Measurements from ENCODE around the gene SNX15. TPM values are rescaled to one million over a fixed set of nuclear protein-coding genes. Genes with fewer than 3 reads are reported as not detected.

SNX15 gene
- total and polyA plus RNA-seq, 9 donors = 10.2 to 30.5 (median 19.9) TPM

DNA sequence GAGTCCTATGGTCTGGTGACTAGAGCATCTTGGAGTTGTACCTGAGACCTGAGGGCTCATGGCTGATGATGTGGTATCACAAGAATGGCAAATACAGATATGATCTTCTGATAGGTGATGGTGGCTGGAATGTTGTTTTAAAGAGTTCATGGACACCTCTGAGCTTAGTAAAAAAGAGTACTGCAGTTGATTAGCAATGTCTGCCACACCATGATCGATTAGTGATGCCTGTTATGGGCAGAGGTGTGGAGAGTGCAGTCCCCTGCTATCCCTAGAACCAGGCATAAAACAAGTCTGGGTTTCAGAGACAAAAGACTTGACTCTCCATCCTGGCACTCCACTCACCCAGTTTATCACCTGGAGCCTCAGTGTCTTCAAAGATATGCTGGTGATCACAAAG, 29.1 kb upstream of the SNX15 start:
- intact Hi-C loops (cut with DNase I) = no loop called here
- Histone ChIP-seq H3K4me1 (ENCODE audit: insufficient read depth) (peaks cover 5% of the 10 kb centered on the region), H3K36me3 (no peaks in the 10 kb centered on the region), H3K9me3 (no peaks in the 10 kb centered on the region), H3K4me3 (no peak overlapping the region), H3K27ac (no peak overlapping the region), H3K27me3 (no peaks in the 10 kb centered on the region)
- 81 to 92% (median 91%) methylated on average over 1 of the region's 1 CpG for WGBS, 3 donors
- TF ChIP-seq, protein P1, sequence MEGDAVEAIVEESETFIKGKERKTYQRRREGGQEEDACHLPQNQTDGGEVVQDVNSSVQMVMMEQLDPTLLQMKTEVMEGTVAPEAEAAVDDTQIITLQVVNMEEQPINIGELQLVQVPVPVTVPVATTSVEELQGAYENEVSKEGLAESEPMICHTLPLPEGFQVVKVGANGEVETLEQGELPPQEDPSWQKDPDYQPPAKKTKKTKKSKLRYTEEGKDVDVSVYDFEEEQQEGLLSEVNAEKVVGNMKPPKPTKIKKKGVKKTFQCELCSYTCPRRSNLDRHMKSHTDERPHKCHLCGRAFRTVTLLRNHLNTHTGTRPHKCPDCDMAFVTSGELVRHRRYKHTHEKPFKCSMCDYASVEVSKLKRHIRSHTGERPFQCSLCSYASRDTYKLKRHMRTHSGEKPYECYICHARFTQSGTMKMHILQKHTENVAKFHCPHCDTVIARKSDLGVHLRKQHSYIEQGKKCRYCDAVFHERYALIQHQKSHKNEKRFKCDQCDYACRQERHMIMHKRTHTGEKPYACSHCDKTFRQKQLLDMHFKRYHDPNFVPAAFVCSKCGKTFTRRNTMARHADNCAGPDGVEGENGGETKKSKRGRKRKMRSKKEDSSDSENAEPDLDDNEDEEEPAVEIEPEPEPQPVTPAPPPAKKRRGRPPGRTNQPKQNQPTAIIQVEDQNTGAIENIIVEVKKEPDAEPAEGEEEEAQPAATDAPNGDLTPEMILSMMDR (IDR thresholded peaks at IDR 0.05) = no peak
- TF ChIP-seq EP300 (IDR thresholded peaks at IDR 0.05) = no peak
- TF ChIP-seq POLR2A (IDR thresholded peaks at IDR 0.05) = no peak
- no peak for DNase-seq

DNA sequence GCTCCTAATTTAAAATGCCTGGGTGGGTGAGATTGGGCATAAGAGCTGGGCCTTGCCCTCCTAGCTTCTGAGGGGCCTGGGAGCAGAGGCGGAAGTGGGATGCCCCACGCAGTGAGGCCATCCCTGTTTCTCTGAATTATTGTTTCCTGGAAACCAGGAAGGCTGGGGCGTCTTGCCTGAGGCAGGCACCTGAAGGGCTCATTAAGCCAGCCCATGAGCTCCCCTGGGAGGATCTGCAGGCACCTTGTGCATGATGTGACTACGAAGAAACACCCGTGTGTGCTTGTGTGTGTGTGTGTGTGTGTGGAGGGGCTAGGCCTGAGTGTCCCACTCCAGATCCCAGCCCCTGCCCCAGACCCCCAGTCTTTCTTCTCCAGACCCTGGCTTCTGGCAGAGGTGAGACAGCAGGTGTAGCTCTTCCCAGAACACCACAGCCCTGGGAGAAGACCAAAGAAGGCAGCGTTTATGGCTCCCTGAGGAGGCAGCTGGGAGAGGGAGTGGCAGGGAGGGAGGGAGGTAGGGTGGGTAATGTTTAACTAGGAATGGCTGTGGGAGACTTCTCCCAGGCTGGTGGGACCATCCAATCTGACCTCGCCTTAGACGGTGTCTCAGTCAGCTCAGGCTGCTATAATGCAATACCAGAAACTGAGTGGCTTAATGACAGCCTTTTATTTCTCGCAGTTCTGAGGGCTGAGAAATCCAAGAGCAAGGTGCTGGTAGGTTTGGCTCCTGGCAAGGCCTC, 28.4 kb upstream of the SNX15 start:
- no peaks in the 10 kb centered on the region for H3K27me3 ChIP-seq
- H3K27ac ChIP-seq = no peak overlapping the region
- H3K36me3 ChIP-seq = no peaks in the 10 kb centered on the region
- intact Hi-C loops (cut with DNase I) = no loop called here
- DNase-seq = no peak
- H3K4me1 ChIP-seq (ENCODE audit: insufficient read depth) = peaks cover 5% of the 10 kb centered on the region
- H3K4me3 ChIP-seq = no peak overlapping the region
- TF ChIP-seq, protein P1 (IDR thresholded peaks at IDR 0.05) = no peak
- TF ChIP-seq EP300 (IDR thresholded peaks at IDR 0.05) (no peak), POLR2A (IDR thresholded peaks at IDR 0.05) (no peak)
- 79 to 83% (median 79%) methylated on average over 9 of the region's 9 CpGs for WGBS, 3 donors
- no peaks in the 10 kb centered on the region for H3K9me3 ChIP-seq

DNA sequence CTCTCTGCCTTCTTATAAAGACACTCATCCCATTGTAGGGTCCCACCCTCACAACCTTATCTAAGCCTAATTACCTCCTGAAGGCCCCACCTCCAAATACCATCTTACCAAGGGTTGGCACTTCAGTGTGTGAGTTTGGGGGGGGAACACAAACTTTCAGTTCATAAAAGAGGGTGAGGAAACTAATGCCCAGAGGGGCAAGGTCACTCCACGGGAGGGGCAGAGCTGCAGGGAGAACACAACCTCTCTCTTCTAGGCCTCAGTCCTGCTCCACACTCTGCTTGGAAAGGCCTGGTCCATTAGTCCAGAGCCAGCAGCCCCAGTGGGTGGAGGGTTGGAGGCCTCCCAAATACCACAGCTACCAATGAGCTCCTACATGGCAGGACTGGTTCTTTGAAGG, 27.8 kb upstream of the SNX15 start:
- H3K4me1 ChIP-seq (ENCODE audit: insufficient read depth) = peaks cover 5% of the 10 kb centered on the region
- H3K9me3 ChIP-seq = no peaks in the 10 kb centered on the region
- no peak overlapping the region for H3K27ac ChIP-seq
- H3K4me3 ChIP-seq = no peak overlapping the region
- no peak for DNase-seq
- TF ChIP-seq EP300 (IDR thresholded peaks at IDR 0.05) (no peak), POLR2A (IDR thresholded peaks at IDR 0.05) (no peak)
- TF ChIP-seq, protein P1 (IDR thresholded peaks at IDR 0.05) = no peak
- H3K36me3 ChIP-seq = no peaks in the 10 kb centered on the region
- intact Hi-C loops (cut with DNase I) = no loop called here
- H3K27me3 ChIP-seq = no peaks in the 10 kb centered on the region
- WGBS, 3 donors = 86 to 94% (median 87%) methylated on average over 1 of the region's 1 CpG

DNA sequence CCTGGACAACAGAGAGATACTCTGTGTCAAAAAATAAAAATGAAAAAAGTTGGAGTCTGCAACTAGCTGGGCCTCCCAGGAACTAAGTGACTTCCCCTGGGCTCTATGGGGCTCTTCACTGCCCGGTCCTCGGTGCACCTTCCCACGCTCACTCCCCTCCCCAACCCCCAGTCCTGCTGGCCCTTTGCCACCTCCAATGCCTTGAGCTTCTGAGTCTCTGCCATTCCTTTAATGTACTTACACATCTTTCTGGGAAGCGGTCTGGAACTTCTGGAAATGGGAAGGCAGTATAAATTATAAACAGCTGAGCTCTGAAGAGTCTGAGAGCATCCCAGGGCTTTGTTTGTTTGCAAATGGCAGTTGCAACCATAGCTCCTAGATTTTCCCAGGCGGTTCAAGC, 24.5 kb upstream of the SNX15 start:
- intact Hi-C loops (cut with DNase I) = loop anchor here in 1 of 4 donors (10.0 kb wide), 1 partner anchor 158 kb away; the partner anchor contains the start of gene CDC42BPG
- TF ChIP-seq EP300 (IDR thresholded peaks at IDR 0.05) (no peak), POLR2A (IDR thresholded peaks at IDR 0.05) (no peak)
- TF ChIP-seq, protein P1 (IDR thresholded peaks at IDR 0.05) = no peak
- no peaks in the 10 kb centered on the region for H3K9me3 ChIP-seq
- 51 to 54% (median 51%) methylated on average over 5 of the region's 5 CpGs for WGBS, 3 donors
- no peak for DNase-seq
- no peaks in the 10 kb centered on the region for H3K4me1 ChIP-seq (ENCODE audit: insufficient read depth)
- no peaks in the 10 kb centered on the region for H3K27me3 ChIP-seq
- no peaks in the 10 kb centered on the region for H3K36me3 ChIP-seq
- no peak overlapping the region for H3K4me3 ChIP-seq
- no peak overlapping the region for H3K27ac ChIP-seq
